Astrocyte of the spinal cord (primary cell): Measurements from ENCODE around the gene ZNF365.

Experiments used
- DNase-seq: peaks from one replicate; pipeline ENCODE4 v3.0.0; 2011; ENCODE audit warnings: low read depth, low spot score
- H3K4me3 ChIP-seq: 2 replicates; pipeline ENCODE4 v1.5.1; 2011; ENCODE audit warnings: low read depth, mild to moderate bottlenecking, low read length, moderate library complexity
- CTCF ChIP-seq: IDR thresholded peaks from 2 replicates; pipeline ENCODE4 v1.5.1; 2012; ENCODE audit warnings: low read depth, mild to moderate bottlenecking, low read length, inconsistent platforms
- in situ Hi-C: cut with HindIII; loops from 2 replicates; pipeline ENCODE4 v1.10.0; 2017; ENCODE audit warnings: low sequenced_read_pairs

The ZNF365 gene

GRCh38 chr10:62443866-62444265, 69.7 kb downstream of the ZNF365 start:
- no peak for DNase-seq
- H3K4me3 ChIP-seq = no peak overlapping the region
- no peak for TF ChIP-seq CTCF
- in situ Hi-C loops = no loop called here

GRCh38 chr10:62446627-62447026, 72.5 kb downstream of the ZNF365 start:
- in situ Hi-C loops = no loop called here

GRCh38 chr10:62450912-62451610, 76.9 kb downstream of the ZNF365 start:
- no peak for TF ChIP-seq CTCF
- in situ Hi-C loops = no loop called here
- no peak for DNase-seq
- no peak overlapping the region for H3K4me3 ChIP-seq

More at GRCh38 chr10:62446627-62447026, 72.5 kb downstream of the ZNF365 start:
- no peak for TF ChIP-seq CTCF
- DNase-seq = no peak
- no peak overlapping the region for H3K4me3 ChIP-seq

GRCh38 chr10:62451611-62451975, 77.4 kb downstream of the ZNF365 start:
- no peak for TF ChIP-seq CTCF
- in situ Hi-C loops = no loop called here
- H3K4me3 ChIP-seq = no peak overlapping the region
- DNase-seq = no peak
